Measurements from ENCODE around the gene GALNT14.

GALNT14 gene

GRCh38 chr2:30956995-30957394 lies 181.2 kb downstream of the GALNT14 start:
- Histone ChIP-seq H3K27ac (ENCODE audit: low read depth in 2 of 2, low read length in 2 of 2) (no peak overlapping the region), H3K9me3 (ENCODE audit: control insufficient read depth in 2 of 2, low read length in 2 of 2) (no peaks in the 10 kb centered on the region), H3K27me3 (ENCODE audit: control insufficient read depth in 2 of 2, insufficient read depth in 2 of 2, low read length in 2 of 2) (no peaks in the 10 kb centered on the region), H3K4me3 (ENCODE audit: low read length in 2 of 2) (no peak overlapping the region), H3K4me1 (ENCODE audit: control insufficient read depth in 2 of 2, insufficient read depth in 2 of 2, low read length in 2 of 2) (peaks cover 4 to 5% of the 10 kb centered on the region in 2 donors), H3K36me3 (ENCODE audit: control insufficient read depth in 2 of 2, insufficient read depth in 2 of 2, low read length in 2 of 2) (no peaks in the 10 kb centered on the region), H3K9ac (ENCODE audit: low read depth in 1 of 2, low read length in 2 of 2) (no peak overlapping the region)

GRCh38 chr2:30955516-30956132 lies 182.6 kb downstream of the GALNT14 start:
- Histone ChIP-seq H3K9ac (ENCODE audit: low read depth in 1 of 2, low read length in 2 of 2) (no peak overlapping the region), H3K36me3 (ENCODE audit: control insufficient read depth in 2 of 2, insufficient read depth in 2 of 2, low read length in 2 of 2) (no peaks in the 10 kb centered on the region), H3K27ac (ENCODE audit: low read depth in 2 of 2, low read length in 2 of 2) (no peak overlapping the region), H3K4me1 (ENCODE audit: control insufficient read depth in 2 of 2, insufficient read depth in 2 of 2, low read length in 2 of 2) (peaks cover 4 to 5% of the 10 kb centered on the region in 2 donors), H3K9me3 (ENCODE audit: control insufficient read depth in 2 of 2, low read length in 2 of 2) (no peaks in the 10 kb centered on the region), H3K4me3 (ENCODE audit: low read length in 2 of 2) (no peak overlapping the region), H3K27me3 (ENCODE audit: control insufficient read depth in 2 of 2, insufficient read depth in 2 of 2, low read length in 2 of 2) (no peaks in the 10 kb centered on the region)

- Histone ChIP-seq H3K9ac (ENCODE audit: low read depth in 1 of 2, low read length in 2 of 2) (no peak overlapping the region), H3K4me3 (ENCODE audit: low read length in 2 of 2) (no peak overlapping the region), H3K9me3 (ENCODE audit: control insufficient read depth in 2 of 2, low read length in 2 of 2) (no peaks in the 10 kb centered on the region), H3K27me3 (ENCODE audit: control insufficient read depth in 2 of 2, insufficient read depth in 2 of 2, low read length in 2 of 2) (no peaks in the 10 kb centered on the region), H3K4me1 (ENCODE audit: control insufficient read depth in 2 of 2, insufficient read depth in 2 of 2, low read length in 2 of 2) (no peaks in the 10 kb centered on the region), H3K36me3 (ENCODE audit: control insufficient read depth in 2 of 2, insufficient read depth in 2 of 2, low read length in 2 of 2) (no peaks in the 10 kb centered on the region), H3K27ac (ENCODE audit: low read depth in 2 of 2, low read length in 2 of 2) (no peak overlapping the region)
Measured at GRCh38 chr2:30950339-30950738, 187.9 kb downstream of the GALNT14 start.

- Histone ChIP-seq H3K9ac (ENCODE audit: low read depth in 1 of 2, low read length in 2 of 2) (no peak overlapping the region), H3K36me3 (ENCODE audit: control insufficient read depth in 2 of 2, insufficient read depth in 2 of 2, low read length in 2 of 2) (no peaks in the 10 kb centered on the region), H3K4me3 (ENCODE audit: low read length in 2 of 2) (no peak overlapping the region), H3K4me1 (ENCODE audit: control insufficient read depth in 2 of 2, insufficient read depth in 2 of 2, low read length in 2 of 2) (no peaks in the 10 kb centered on the region), H3K27me3 (ENCODE audit: control insufficient read depth in 2 of 2, insufficient read depth in 2 of 2, low read length in 2 of 2) (no peaks in the 10 kb centered on the region), H3K27ac (ENCODE audit: low read depth in 2 of 2, low read length in 2 of 2) (no peak overlapping the region), H3K9me3 (ENCODE audit: control insufficient read depth in 2 of 2, low read length in 2 of 2) (no peaks in the 10 kb centered on the region)
Measured at GRCh38 chr2:30949435-30949834, 188.8 kb downstream of the GALNT14 start.

GRCh38 chr2:30948857-30949256 lies 189.4 kb downstream of the GALNT14 start:
- H3K4me1 ChIP-seq (ENCODE audit: control insufficient read depth in 2 of 2, insufficient read depth in 2 of 2, low read length in 2 of 2) = no peaks in the 10 kb centered on the region
- H3K36me3 ChIP-seq (ENCODE audit: control insufficient read depth in 2 of 2, insufficient read depth in 2 of 2, low read length in 2 of 2) = no peaks in the 10 kb centered on the region
- H3K27me3 ChIP-seq (ENCODE audit: control insufficient read depth in 2 of 2, insufficient read depth in 2 of 2, low read length in 2 of 2) = no peaks in the 10 kb centered on the region
- no peak overlapping the region for H3K27ac ChIP-seq (ENCODE audit: low read depth in 2 of 2, low read length in 2 of 2)
- H3K4me3 ChIP-seq (ENCODE audit: low read length in 2 of 2) = no peak overlapping the region
- H3K9me3 ChIP-seq (ENCODE audit: control insufficient read depth in 2 of 2, low read length in 2 of 2) = no peaks in the 10 kb centered on the region
- no peak overlapping the region for H3K9ac ChIP-seq (ENCODE audit: low read depth in 1 of 2, low read length in 2 of 2)

- Histone ChIP-seq H3K4me3 (ENCODE audit: low read length in 2 of 2) (no peak overlapping the region), H3K36me3 (ENCODE audit: control insufficient read depth in 2 of 2, insufficient read depth in 2 of 2, low read length in 2 of 2) (no peaks in the 10 kb centered on the region), H3K4me1 (ENCODE audit: control insufficient read depth in 2 of 2, insufficient read depth in 2 of 2, low read length in 2 of 2) (no peaks in the 10 kb centered on the region), H3K9me3 (ENCODE audit: control insufficient read depth in 2 of 2, low read length in 2 of 2) (no peaks in the 10 kb centered on the region), H3K27ac (ENCODE audit: low read depth in 2 of 2, low read length in 2 of 2) (no peak overlapping the region), H3K27me3 (ENCODE audit: control insufficient read depth in 2 of 2, insufficient read depth in 2 of 2, low read length in 2 of 2) (peaks cover 0 to 3% of the 10 kb centered on the region in 2 donors), H3K9ac (ENCODE audit: low read depth in 1 of 2, low read length in 2 of 2) (no peak overlapping the region)
Measured at GRCh38 chr2:30948130-30948529, 190.1 kb downstream of the GALNT14 start.

- Histone ChIP-seq H3K36me3 (ENCODE audit: control insufficient read depth in 2 of 2, insufficient read depth in 2 of 2, low read length in 2 of 2) (no peaks in the 10 kb centered on the region), H3K9ac (ENCODE audit: low read depth in 1 of 2, low read length in 2 of 2) (no peak overlapping the region), H3K4me1 (ENCODE audit: control insufficient read depth in 2 of 2, insufficient read depth in 2 of 2, low read length in 2 of 2) (no peaks in the 10 kb centered on the region), H3K9me3 (ENCODE audit: control insufficient read depth in 2 of 2, low read length in 2 of 2) (no peaks in the 10 kb centered on the region), H3K4me3 (ENCODE audit: low read length in 2 of 2) (no peak overlapping the region), H3K27me3 (ENCODE audit: control insufficient read depth in 2 of 2, insufficient read depth in 2 of 2, low read length in 2 of 2) (peaks cover 0 to 3% of the 10 kb centered on the region in 2 donors), H3K27ac (ENCODE audit: low read depth in 2 of 2, low read length in 2 of 2) (no peak overlapping the region)
Measured at GRCh38 chr2:30947686-30948085, 190.6 kb downstream of the GALNT14 start.

GRCh38 chr2:30942419-30942818 lies 195.8 kb downstream of the GALNT14 start:
- Histone ChIP-seq H3K4me1 (ENCODE audit: control insufficient read depth in 2 of 2, insufficient read depth in 2 of 2, low read length in 2 of 2) (no peaks in the 10 kb centered on the region), H3K9me3 (ENCODE audit: control insufficient read depth in 2 of 2, low read length in 2 of 2) (no peaks in the 10 kb centered on the region), H3K4me3 (ENCODE audit: low read length in 2 of 2) (no peak overlapping the region), H3K27ac (ENCODE audit: low read depth in 2 of 2, low read length in 2 of 2) (no peak overlapping the region), H3K9ac (ENCODE audit: low read depth in 1 of 2, low read length in 2 of 2) (no peak overlapping the region), H3K36me3 (ENCODE audit: control insufficient read depth in 2 of 2, insufficient read depth in 2 of 2, low read length in 2 of 2) (no peaks in the 10 kb centered on the region), H3K27me3 (ENCODE audit: control insufficient read depth in 2 of 2, insufficient read depth in 2 of 2, low read length in 2 of 2) (peaks cover 0 to 3% of the 10 kb centered on the region in 2 donors)

- Histone ChIP-seq H3K27me3 (ENCODE audit: control insufficient read depth in 2 of 2, insufficient read depth in 2 of 2, low read length in 2 of 2) (peaks cover 0 to 3% of the 10 kb centered on the region in 2 donors), H3K9me3 (ENCODE audit: control insufficient read depth in 2 of 2, low read length in 2 of 2) (no peaks in the 10 kb centered on the region), H3K9ac (ENCODE audit: low read depth in 1 of 2, low read length in 2 of 2) (no peak overlapping the region), H3K36me3 (ENCODE audit: control insufficient read depth in 2 of 2, insufficient read depth in 2 of 2, low read length in 2 of 2) (no peaks in the 10 kb centered on the region), H3K4me3 (ENCODE audit: low read length in 2 of 2) (no peak overlapping the region), H3K27ac (ENCODE audit: low read depth in 2 of 2, low read length in 2 of 2) (no peak overlapping the region), H3K4me1 (ENCODE audit: control insufficient read depth in 2 of 2, insufficient read depth in 2 of 2, low read length in 2 of 2) (no peaks in the 10 kb centered on the region)
Measured at GRCh38 chr2:30940839-30941238, 197.4 kb downstream of the GALNT14 start.

- Histone ChIP-seq H3K36me3 (ENCODE audit: control insufficient read depth in 2 of 2, insufficient read depth in 2 of 2, low read length in 2 of 2) (no peaks in the 10 kb centered on the region), H3K9ac (ENCODE audit: low read depth in 1 of 2, low read length in 2 of 2) (no peak overlapping the region), H3K27me3 (ENCODE audit: control insufficient read depth in 2 of 2, insufficient read depth in 2 of 2, low read length in 2 of 2) (peaks cover 0 to 3% of the 10 kb centered on the region in 2 donors), H3K27ac (ENCODE audit: low read depth in 2 of 2, low read length in 2 of 2) (no peak overlapping the region), H3K4me3 (ENCODE audit: low read length in 2 of 2) (no peak overlapping the region), H3K9me3 (ENCODE audit: control insufficient read depth in 2 of 2, low read length in 2 of 2) (no peaks in the 10 kb centered on the region), H3K4me1 (ENCODE audit: control insufficient read depth in 2 of 2, insufficient read depth in 2 of 2, low read length in 2 of 2) (no peaks in the 10 kb centered on the region)
Measured at GRCh38 chr2:30939364-30939763, 198.9 kb downstream of the GALNT14 start.

GRCh38 chr2:30938196-30938595 lies 200.0 kb downstream of the GALNT14 start:
- Histone ChIP-seq H3K9ac (ENCODE audit: low read depth in 1 of 2, low read length in 2 of 2) (no peak overlapping the region), H3K4me1 (ENCODE audit: control insufficient read depth in 2 of 2, insufficient read depth in 2 of 2, low read length in 2 of 2) (no peaks in the 10 kb centered on the region), H3K27me3 (ENCODE audit: control insufficient read depth in 2 of 2, insufficient read depth in 2 of 2, low read length in 2 of 2) (no peaks in the 10 kb centered on the region), H3K9me3 (ENCODE audit: control insufficient read depth in 2 of 2, low read length in 2 of 2) (no peaks in the 10 kb centered on the region), H3K36me3 (ENCODE audit: control insufficient read depth in 2 of 2, insufficient read depth in 2 of 2, low read length in 2 of 2) (no peaks in the 10 kb centered on the region), H3K27ac (ENCODE audit: low read depth in 2 of 2, low read length in 2 of 2) (no peak overlapping the region), H3K4me3 (ENCODE audit: low read length in 2 of 2) (no peak overlapping the region)

All from mucosa of rectum (tissue), 2 donors.